HG03432 (cell line): Measurements from ENCODE around the gene LRRTM4.

Experiments used
- ATAC-seq: cut with Tn5 transposase; IDR thresholded peaks from one replicate; pipeline ENCODE4 v1.9.1; 2021; ENCODE audit warnings: mild to moderate bottlenecking, moderate library complexity; ENCODE audit not compliant: unreplicated experiment

LRRTM4 gene

GRCh38 chr2:77325395-77325794 is 196.8 kb downstream of the LRRTM4 start:
- no peak for ATAC-seq

GRCh38 chr2:77322431-77322830 is 199.7 kb downstream of the LRRTM4 start:
- no peak for ATAC-seq

DNA sequence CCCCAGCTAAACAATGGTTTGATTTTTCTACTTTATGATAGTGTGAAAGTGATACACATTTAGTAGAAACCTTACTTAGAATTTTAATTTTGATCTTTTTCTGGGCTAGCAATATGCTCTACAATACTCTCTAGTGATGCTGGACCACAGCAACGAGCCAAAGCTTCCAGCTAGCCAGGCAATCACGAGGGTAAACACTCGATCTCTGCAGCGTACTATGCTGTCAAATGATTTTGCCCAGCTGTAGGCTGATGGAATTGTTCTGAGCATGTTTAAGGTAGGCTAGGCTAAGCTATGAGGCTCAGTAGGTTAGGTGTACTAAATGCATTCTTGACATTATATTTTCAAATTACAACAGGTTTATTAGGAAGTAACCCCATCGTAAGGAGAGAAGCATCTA is 207.5 kb downstream of the LRRTM4 start:
- no peak for ATAC-seq

DNA sequence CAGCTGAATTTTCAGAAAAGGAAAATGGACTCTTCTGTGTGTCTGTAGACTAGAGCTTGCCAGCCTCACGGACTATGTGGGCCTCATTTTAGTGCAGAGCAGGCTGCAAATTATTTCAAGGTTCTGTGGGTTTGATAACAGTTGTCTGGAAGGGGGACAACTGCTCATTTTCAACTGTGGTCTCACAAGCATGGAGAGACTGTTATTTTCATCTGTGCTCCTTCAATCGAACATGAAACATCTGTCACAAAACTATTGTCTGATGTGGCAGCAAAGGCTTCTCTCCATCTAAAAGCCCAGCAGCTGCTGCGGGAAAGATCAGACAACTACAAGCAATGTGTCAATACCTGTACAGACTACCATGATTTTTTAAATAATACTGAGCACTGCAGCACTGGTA is 211.8 kb downstream of the LRRTM4 start:
- no peak for ATAC-seq

DNA sequence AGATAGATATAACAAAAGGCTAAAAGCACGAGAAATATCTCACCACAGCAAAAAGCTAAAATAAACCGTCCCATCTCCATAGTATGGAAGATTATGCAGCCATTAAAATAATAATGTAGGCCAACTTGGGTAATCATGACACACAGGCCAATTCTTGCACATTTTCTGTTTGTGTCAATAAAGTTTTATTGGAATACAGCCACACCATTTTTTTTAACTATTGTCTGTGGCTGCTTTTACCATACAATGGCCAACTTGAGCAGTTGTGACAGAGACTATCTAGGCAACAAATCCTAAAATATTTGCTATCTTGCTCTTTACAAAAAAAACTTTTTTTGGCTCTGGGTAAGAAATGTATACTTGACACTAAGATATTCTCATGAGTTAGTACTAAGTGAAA is 212.5 kb downstream of the LRRTM4 start:
- no peak for ATAC-seq

DNA sequence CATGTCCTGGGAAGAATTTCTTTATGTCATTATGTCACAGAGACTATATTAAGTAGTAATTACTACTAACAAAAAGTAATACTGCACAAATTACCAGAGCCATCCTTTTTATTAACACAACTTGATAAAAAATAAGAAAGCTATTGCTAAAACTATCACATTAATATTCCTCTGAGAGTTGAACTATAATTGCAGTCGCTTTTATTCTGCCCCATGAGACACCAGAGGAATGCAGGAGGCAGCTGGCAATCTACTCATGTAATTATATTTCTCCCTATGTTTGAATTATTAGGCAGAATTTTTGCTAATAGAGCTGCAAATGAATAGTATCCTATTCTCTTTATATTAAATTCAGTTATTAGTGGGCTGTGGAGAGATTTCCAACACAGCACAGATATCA is 220.7 kb downstream of the LRRTM4 start:
- ATAC-seq, result no peak

DNA sequence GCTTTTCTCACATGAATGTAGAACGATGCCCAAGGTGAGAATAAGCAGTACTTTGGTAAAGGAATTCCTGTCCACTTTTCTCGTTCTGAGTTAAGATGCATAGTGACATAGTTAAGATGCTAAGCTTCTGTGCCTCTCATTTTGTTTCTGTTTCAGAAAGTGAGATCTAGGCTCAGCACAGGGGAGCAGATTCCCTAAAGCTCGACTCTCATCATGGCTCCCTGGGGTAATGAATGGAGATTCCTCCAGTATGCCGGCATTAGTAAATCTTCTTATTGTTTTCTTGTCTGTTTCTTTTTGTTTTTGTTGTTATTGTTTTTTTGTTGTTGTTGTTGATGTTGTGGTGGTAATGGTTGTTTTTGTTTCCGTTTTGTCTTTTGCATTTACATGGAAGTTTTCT is 225.4 kb downstream of the LRRTM4 start:
- ATAC-seq, result no peak

DNA sequence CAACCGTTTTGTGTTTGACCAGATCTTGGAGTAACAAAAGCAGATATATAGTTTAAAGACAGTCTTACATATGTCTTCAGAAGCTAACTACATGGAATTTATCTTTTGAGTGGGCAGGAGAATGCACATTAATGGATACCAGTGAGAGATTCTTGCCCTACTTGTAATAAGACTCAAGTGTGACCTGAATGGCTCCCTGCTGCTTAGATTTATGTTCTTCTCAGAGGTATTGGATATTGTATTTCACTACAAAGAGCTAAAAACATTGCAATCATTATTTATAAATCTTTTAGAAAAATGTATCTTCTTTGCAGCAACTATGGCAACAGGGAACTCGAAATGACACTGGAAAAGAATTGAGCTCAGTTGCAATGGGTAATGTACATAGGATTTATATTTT is 227.7 kb downstream of the LRRTM4 start:
- ATAC-seq, result no peak

DNA sequence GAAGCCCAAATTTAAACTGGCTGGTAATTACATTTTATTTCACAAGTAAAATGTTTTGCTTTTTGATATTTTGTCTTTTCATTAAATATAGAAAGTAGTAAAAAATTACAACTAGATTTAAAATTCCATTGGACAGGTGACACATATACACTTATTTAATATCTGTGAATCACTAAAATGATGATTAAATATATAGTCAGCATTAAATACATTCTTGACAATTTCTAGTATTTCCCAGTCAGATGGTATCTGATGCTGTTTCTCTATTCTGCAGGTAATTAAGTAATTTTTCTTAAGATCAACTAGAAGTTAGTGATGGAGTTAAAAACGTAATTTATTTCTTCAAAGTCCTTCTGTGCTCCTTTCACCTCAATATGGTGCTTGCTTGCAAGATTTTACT is 237.8 kb downstream of the LRRTM4 start:
- ATAC-seq, result no peak

DNA sequence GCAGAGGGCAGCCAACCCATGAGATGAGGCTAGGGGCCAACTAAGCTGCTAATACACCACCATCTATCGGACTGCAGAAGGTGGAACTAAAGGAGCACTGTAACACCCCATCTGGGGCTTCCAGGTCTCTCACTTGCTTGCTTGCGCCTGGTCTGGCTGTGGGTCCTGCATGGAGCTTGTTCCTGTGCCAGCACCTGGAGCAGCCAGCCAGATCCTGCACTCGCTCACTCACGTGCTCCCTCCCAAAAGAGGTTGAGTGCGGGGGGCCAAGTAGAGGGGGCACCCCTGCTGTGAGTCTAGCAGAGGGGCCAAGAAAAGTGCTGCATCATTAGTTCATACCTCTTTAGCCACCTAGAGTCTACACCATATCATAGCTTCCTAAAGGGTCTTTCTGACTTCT is 250.9 kb downstream of the LRRTM4 start:
- ATAC-seq, result no peak

DNA sequence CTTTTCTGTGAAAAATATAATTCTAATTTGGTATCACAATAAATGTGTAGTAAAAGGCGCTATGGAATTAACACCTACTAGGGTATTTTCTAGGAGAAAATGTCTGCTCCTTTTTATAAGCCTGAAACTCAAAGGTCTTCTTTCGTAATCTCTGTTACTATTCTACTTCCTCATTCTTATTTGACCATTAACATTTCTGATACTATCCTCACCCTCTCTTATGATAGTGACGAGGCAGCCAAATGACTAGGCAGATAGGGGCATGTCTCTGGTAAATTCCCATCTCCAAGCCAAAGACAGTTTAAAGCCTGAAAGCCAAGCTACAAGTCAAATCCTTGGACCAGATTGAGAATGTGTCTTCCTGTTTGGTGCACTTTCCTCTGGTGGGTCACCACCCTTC is 251.7 kb downstream of the LRRTM4 start:
- ATAC-seq, result no peak

GRCh38 chr2:77268626-77269025 is 253.6 kb downstream of the LRRTM4 start:
- ATAC-seq, result no peak

- ATAC-seq, result no peak
These were observed 289.2 kb downstream of the LRRTM4 start for GRCh38 chr2:77232909-77233425.

- ATAC-seq, result no peak
These were observed 293.8 kb downstream of the LRRTM4 start for GRCh38 chr2:77228391-77228790.

DNA sequence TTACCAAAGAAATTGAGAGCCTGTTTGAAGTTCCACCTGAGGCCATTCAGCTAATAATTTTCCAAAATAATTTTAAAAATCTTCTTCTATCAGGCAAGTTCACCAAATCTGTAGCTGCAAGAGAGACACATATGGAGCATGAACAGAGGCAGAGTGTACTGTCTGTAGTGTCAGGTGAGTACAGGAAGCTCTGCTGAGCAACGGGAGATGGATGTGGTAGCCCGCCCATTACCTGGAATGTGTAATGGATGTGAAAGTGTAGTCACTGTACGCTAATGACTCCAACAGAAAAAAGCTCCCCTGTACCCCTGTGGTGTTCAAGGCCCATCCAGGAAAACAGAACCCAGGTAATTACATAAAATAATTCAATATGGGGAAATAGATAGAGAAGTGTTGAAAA is 311.5 kb downstream of the LRRTM4 start:
- no peak for ATAC-seq

DNA sequence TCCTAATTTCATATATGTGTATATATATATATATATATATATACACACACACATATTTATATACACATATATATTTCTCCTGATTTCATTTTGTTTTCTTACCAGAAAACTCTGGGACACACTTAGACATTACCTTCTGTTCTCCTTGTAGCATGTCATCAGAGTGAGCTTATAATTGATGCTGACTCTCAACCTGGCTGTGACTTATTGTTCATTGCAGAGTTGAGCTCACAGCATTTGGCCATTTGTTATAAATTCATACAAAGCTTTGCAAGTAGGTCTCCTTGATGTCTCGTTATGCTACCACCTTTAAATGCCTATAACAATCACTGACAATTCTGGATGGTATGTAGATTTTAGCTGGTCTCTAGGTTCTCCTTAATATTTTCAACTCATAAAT is 314.8 kb downstream of the LRRTM4 start:
- no peak for ATAC-seq

DNA sequence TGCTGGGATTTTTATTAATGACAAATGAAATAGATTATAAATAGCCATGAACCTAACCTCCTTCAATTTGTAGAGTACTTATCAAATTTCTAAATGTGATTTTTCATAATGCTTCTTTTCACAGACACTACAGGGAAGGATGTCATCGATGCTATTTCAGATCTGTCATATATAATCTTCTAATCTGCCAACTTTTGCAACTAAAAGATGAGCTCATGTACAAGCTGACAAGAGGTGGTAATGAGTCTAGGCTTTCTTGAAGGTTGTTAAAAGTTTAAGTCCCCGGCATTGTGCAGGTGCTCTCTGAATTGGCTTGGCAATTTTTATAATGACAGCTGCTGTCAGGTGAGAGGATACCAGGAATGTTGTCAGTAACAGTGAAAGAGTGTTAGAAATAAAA is 320.4 kb downstream of the LRRTM4 start:
- no peak for ATAC-seq

DNA sequence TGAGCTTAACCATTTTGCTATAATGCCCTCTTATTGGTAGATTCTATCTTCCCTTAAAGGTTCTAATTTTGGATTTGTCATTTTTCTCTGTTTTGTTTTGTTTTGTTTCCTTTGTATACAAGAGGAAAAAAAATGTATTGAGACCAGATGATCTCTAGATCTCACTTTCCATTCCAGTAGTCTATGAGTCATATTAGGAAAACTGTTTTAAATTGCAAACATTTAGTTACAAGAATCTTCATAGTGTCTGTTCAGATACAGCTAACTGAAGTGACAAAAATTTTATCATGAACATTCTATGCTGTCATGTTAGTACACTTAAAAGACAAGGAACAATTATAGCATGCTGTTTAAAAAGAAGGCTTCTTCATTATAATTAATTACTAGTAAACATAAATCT is 322.8 kb downstream of the LRRTM4 start:
- no peak for ATAC-seq

GRCh38 chr2:77193858-77194448 is 328.2 kb downstream of the LRRTM4 start:
- no peak for ATAC-seq

DNA sequence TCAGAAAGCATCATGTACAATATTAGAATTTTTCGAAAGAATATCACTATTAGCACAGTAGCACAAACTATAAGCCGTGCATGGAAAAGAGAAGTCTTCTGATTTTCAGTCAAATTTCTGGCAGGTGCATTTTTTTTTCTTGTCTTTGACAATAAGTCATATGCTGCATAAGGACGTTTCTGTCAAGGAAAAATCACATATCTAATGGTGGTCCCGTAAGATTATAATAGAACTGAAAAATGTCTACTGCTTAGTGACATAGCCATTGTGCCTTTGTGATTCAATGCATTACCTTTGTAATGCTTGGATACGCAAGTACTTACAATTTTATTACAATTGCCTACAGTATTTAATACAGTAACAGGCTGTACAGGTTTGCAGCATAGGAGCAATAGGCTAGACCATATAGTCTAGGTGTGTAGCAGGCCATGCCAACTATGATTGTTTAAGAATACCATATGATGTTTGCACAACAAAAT is 329.3 kb downstream of the LRRTM4 start:
- ATAC-seq, result no peak

DNA sequence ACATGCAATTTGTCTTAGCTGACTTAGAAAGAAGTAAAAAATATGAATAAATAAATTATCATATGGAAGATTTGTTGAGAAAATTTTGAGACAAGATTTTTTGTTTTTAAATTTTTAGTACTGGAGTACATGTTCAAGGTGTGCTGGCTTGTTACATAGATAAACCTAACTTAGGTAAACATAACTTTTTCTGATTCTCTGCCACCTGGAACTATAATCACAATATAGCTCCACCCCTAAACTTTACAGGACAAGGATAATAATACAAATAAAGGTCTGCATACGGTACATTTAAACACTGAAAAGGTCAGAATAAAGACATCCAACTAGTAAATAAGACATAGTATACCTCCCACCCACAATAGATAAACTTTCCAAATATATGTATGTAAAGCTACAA is 330.5 kb downstream of the LRRTM4 start:
- no peak for ATAC-seq

- no peak for ATAC-seq
These were observed 331.3 kb downstream of the LRRTM4 start for GRCh38 chr2:77190721-77191346.

- no peak for ATAC-seq
These were observed 337.1 kb downstream of the LRRTM4 start for GRCh38 chr2:77185052-77185451.
